ENCODE data around the gene FCRL6. TPM values are rescaled to one million over a fixed set of nuclear protein-coding genes. Genes with fewer than 3 reads are reported as not detected.

FCRL6 gene
- total RNA-seq, 1 donor from 2014 or later, result not detected

DNA sequence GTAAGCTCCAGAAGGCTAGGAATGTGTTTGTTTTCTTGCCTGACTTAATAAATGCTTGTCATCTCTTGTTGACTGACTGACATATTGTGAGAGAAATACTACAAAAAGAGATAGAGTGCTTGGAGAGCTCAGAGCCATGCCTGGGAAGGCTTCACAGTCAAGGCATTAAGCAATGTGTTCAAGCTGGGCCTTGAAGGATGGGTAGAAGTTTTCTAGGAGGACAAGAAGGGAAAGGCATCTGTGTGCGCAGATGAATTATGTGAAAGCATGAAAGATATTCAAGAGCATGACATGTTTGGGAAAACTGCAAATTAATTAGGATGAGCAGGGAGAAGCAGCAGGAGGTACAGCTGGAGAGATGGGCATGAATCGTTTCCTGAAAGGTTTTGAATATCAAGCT, 30.1 kb downstream of the FCRL6 start:
- intact Hi-C loops (cut with micrococcal nuclease), result no loop called here

DNA sequence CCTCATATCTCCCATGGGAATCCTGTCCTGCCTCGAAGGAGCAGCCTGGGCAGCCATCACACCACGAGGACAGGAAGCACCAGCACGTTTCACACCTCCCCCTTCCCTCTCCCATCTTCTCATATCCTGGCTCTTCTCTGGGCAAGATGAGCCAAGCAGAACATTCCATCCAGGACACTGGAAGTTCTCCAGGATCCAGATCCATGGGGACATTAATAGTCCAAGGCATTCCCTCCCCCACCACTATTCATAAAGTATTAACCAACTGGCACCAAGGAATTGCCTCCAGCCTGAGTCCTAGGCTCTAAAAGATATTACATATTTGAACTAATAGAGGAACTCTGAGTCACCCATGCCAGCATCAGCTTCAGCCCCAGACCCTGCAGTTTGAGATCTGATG, 33.2 kb downstream of the FCRL6 start:
- intact Hi-C loops (cut with micrococcal nuclease), result no loop called here

DNA sequence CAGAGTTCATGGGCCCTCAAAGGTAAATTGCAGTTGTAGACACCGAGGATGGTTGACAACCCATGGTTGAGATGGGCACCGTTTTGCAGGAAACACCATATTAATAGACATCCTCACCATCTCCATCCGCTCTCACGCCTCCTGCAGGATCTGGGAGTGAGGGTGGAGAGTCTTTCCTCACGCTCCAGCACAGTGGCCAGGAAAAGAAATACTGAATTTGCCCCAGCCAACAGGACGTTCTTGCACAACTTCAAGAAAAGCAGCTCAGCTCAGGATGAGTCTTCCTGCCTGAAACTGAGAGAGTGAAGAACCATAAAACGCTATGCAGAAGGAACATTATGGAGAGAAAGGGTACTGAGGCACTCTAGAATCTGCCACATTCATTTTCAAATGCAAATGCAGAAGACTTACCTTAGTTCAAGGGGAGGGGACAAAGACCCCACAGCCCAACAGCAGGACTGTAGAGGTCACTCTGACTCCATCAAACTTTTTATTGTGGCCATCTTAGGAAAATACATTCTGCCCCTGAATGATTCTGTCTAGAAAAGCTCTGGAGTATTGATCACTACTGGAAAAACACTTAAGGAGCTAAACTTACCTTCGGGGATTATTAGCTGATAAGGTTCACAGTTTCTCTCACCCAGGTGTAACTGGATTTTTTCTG, 33.8 kb downstream of the FCRL6 start:
- intact Hi-C loops (cut with micrococcal nuclease), result no loop called here

DNA sequence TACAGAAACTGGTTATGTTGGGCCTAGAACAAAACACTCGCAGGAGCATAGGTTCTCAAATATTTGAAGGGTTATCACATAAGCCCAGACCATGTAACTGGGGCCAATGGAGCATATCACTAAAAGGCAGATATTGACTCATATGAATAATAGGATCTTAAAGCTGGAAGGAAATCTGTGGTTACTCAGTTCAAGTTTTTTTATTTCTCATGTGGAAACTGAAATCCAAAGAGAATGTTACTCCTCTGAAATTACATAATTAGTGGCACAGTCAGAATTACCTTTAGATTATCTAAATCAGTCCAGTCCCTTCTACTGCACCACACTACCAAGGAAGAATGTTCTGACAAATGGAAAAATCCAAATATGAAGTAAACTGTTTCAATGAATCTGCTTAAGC, 36.6 kb downstream of the FCRL6 start:
- intact Hi-C loops (cut with micrococcal nuclease), result no loop called here

DNA sequence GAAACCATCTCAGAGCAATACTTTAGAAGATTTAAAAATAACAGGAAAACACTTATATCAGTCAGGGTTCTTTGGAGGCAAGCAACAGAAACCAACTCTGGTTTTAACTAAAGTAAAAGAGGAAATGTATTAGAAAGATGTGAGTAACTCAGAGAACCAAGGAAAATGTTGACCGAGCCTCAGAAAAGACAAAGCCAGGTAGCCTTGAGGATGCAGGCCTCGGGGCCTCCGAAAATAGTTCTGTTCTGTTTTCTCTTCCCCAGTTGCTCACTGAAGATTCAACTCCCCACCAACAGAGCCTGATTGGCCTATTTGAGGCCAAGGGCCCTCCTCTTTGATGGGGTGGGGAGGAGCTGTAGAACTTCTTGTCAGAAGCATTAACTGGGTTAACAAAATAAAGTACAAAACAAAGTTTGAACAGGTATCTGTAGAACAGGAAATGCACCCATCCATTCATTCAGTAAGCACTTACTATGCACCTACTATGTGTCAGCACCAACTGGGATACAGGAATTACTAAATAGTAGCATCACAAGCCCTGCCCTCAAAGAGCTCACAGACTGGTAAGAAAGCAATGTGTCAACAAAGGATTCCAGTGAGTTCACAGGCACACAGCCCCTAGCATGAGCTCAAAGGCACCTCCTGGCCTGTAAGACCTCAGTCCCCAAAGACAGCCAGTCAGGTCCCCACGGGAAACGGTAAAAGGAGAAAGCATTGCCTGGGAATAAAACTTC, 37.1 kb downstream of the FCRL6 start:
- intact Hi-C loops (cut with micrococcal nuclease), result no loop called here

DNA sequence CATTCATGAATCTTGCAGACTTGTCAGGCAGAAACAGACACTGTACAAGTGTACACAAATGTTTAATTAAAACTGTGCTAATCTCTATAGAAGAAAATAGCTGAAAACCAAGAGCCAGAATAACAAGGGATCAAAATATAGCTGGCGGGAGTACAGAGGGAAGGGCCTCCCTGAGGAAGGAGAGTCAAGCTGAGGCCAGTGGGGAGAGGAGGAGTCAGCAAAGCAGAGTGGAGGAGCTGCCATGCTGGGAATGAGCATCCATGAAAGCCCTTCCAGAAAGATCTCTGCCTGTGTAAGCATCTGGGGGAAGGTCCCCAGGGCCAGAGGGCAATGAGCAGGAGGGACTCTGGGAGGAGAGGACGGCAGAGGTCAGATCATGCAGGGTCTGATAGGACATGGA, 39.6 kb downstream of the FCRL6 start:
- intact Hi-C loops (cut with micrococcal nuclease), result no loop called here

DNA sequence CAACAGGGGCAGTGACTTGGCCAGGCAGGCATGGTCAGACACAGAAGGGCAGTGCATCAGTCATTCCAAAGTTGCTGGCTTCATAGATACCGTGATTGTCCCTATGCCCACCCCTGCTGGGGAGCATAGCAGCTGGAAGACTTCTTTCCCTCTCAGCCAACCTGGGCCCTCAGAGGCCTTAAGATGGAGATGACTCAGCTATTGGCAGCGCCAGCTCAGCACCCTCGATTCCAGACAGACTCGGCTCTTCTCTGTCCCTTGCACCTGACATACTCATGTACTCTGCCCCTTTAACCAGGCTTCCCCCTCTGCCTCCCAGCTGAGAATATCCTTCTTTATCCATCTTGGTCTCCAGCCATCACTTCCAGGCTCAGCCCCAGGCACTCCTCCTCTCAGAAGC, 41.3 kb downstream of the FCRL6 start:
- intact Hi-C loops (cut with micrococcal nuclease), result no loop called here

DNA sequence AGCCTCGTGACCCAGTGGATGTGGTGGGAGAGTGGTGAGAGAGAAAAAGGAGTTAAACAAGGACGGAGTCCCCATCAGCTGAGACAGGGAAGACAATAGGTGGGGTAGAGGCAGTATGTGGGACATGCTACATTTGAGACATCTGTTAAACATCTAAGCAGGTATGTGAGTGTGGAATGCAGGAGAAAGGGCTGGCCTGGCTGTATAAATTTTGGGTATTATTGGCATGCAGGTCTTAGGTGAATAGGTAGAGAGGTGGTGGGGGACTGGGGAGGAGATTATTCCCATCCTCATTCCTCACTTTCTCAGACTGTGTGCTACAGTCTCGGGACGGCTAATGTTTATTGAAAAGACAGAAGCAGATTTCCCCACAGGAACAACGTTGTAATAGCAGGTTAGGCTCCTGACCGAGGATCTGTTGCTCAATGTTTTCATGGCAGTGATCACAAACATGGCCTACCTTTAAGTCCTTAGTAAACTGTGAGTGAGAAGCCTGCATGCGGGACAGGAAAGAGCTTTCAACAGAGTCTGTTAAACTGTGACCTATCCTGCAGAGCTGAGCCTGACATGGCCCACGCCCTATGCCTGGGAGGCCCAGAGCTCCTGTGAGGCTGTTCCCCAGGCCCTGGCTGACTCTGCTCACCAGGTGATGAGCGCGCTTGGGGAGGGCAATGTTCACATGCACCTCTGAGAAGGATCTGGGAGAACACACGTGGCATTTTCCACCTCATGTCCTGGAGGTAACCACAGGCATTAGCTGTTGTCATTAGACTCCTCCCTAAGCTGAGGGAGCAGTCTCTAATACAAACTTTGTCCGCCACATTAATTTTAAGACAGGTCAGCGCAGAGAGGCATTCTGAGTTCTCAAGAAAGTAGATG, 43.8 kb downstream of the FCRL6 start:
- intact Hi-C loops (cut with micrococcal nuclease), result no loop called here

DNA sequence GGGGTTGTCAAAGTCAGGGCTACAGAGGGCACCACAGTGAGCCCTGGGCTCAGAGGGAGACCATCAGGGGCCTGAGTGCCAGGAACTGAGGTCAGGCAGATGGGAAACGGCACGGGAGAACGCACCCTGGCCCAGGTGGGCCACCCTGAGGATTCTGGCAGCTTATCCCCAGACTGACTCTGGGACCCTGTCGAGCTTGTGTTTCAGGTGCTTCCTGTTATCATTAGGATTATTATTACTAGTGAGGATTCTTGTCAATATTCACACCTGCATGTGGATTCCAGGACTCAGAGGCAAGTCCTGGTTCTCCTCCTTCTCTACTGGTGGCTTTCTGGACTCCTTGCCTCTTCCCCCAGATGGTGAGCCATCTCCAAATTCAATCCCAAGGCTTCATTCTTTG, 45.1 kb downstream of the FCRL6 start:
- intact Hi-C loops (cut with micrococcal nuclease), result no loop called here

DNA sequence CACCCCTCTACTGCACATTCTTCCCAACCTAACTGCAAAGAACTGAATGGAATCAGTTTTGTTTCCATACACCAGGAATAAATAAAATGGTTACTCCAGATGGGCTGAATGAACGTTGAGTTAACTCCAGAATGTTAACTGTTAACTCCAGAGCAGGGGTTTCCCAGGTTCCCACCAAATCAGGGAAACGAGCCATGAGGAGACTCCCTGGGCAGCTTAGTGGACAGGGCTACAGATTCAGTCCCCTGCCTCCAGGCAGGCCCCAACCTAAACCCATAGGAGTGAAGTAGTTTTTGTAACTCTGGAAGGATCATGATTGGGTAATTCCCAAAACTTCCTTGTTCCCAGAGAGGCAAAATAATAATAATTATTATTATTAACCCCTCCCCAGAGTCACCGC, 46.2 kb downstream of the FCRL6 start:
- intact Hi-C loops (cut with micrococcal nuclease), result no loop called here

DNA sequence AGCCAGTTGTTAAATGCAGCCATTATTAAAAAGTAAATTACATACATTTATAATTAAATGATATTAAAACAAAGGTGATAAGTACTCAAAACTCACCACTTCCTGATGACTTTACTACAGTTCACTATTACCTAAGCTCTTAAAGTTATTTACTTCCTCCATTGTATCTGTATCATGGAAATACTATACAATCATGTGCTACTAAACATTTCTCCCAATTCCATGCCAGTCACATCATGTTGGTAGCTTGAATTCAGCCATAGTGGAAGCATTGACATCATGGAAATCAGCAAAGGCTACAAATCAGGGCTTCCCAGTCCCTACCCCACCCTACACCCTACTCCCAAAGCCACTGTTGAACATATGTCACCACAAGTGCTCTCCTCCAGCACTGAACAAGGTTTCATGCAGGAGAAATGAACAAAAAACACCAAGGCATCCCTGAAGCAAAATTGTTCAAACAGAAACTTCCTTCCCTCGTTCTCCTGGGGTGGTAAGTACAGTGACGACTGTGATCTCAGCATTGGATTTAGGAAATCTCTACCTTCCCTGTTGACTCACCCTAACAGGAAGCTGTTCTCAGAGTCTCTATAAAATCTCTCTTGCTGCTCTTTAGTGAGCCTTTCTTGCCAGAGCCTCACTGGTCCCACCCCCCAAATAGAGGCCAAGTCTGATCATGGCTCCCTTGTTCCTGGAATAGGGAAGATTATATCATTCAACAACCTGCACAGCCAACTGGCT, 47.6 kb downstream of the FCRL6 start:
- intact Hi-C loops (cut with micrococcal nuclease), result loop anchor here (5.0 kb wide), 1 partner anchor 158 kb away; no protein-coding TSS in a partner anchor

DNA sequence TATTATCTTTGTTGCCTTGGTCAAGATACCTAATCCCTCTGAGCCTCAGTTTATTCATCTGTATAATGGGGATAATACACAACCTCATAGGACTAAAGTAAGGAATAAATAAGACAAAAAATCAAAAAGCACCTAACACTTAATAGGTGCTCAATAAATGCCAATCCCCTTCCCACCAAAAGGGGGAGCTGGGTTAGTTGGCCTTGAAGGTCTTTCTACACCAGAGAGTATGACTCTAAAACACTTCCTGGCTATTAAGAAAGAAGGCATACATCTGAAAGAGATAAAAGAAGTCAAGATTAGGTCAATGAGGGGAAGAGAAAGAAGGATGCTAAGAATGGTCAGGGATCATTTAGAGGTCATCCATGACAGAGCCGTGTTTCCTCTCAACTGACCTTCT, 49.2 kb downstream of the FCRL6 start:
- intact Hi-C loops (cut with micrococcal nuclease), result loop anchor here (5.0 kb wide), 1 partner anchor 156 kb away; no protein-coding TSS in a partner anchor

DNA sequence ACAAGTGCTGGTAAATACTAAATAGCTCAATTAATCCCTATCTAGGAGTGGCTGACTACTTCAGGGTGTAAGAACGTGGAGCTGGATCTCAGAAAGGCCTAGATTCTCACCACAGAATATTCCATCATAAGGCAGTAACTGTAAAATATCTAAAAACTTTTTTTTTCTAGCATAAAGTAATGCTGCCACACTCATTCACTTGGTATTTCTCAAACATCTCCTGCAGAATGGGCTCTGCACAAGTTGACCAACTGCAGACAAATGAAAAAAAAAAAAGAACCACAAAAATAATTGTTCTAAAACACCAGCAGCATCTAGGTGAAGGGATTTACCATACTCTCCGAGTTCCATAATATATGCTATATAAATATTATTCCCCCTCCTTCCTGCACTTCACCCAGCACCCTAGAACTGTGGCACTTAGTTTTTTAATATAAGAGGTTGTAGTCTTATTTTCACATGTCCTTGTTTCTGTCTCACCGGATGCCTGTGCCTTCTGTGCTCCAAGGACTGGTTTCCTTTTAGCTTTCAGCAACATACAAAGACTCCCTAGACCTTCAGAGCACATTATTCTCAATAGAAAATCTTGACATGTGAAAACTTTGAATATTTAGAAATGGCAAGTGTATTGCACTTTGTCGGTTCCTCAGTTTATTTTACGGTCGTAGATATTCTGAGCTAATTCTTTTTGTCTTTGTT, 51.4 kb downstream of the FCRL6 start:
- intact Hi-C loops (cut with micrococcal nuclease), result loop anchor here (2.0 to 5.0 kb wide), 4 partner anchors 37 to 154 kb away; partner anchors contain the start of gene DUSP23

DNA sequence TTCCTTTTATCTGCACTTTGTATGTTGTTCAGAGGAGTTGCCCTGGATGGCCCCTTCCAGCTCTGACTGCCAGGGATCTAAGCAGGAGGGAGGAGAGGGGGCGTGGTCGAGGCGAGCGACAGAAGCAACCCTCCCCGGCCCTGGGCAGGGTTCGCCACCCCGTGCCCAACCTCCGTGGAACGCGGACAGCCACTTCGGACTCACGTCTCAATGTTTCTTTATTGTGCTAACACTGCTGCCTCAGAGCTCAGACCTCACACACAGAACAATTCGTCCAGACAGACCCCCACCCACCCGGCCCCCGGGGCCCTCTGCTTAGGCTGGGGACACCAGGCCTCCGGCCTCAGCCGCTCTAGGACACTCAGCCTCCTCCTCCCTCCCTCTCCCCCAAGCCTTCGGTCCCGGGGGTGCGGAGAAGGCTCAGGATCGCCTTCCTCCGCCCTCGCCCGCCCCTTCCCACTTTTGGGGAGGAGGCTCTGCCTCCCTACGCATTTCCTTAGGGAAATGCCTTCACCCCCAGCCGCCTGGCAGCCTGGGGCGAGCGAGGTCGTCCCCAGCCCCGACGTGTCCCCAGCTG, 52.0 kb downstream of the FCRL6 start:
- intact Hi-C loops (cut with micrococcal nuclease), result loop anchor here (2.0 to 5.0 kb wide), 4 partner anchors 37 to 153 kb away; partner anchors contain the start of gene DUSP23

DNA sequence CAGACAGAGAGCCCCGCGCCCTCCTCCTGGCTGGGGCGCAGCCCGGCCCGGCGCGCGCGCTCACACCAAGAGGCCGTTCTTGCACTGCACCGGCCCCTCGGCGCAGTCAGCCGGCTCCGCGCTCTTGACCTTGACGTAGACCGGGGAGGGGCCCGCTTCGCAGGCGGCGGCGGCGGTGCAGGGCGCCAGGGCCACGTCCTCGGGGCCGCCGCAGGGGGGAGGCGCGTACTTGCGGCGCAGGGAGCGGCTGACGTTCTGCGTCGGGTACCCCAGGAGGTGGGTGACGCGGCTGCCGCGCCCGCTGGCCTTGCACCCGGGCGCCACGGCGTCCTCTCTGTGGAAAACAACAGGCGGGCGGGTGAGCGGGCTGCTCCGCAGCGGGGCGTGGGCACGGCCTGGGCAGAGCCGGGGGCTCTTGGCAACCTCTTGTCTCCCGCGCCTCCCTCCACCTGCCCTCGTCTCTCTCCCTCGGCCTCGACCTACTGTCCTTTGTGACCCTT, 52.6 kb downstream of the FCRL6 start:
- intact Hi-C loops (cut with micrococcal nuclease), result loop anchor here (2.0 to 5.0 kb wide), 4 partner anchors 36 to 153 kb away; partner anchors contain the start of gene DUSP23

DNA sequence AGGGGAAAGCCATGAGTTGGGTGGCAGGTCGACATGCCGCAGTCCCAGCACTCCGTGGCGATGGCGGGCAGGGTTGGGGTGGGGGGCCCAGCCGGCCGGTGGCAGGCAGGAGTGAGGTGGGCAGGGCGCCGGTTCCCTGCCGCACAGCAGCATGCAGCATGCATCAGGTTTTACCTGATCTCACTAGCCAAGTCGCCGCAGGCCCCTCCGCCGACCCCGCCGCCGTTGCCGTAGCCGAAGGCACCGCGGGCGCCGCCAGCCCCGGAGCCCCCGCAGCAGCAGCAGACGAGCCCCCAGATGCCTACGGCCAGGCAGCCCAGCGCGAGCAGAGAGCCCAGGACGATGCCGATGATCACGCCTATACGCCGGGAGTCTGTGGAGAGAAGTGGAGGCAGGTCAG, 53.5 kb downstream of the FCRL6 start:
- intact Hi-C loops (cut with micrococcal nuclease), result loop anchor here (2.0 kb wide), 3 partner anchors 35 to 75 kb away; partner anchors contain the start of gene DUSP23

DNA sequence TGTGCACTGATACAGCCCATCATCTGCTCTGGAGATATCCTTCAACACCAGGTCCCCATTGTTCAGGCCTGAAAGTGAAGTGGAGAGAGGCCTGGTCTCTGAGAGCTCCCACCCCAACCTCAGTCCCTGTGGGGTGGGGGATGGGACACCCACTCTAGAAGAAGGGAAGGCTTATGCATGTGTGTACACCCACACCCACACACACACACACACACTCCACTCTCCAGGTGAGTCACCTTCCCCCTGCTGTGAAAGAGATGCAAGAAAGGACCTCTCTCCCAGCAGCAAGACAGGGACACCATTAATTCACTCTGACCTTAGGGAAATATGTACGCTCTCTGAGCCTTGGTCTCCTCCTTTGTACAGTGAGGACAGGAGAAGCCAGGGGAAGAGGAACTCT, 54.4 kb downstream of the FCRL6 start:
- intact Hi-C loops (cut with micrococcal nuclease), result no loop called here

DNA sequence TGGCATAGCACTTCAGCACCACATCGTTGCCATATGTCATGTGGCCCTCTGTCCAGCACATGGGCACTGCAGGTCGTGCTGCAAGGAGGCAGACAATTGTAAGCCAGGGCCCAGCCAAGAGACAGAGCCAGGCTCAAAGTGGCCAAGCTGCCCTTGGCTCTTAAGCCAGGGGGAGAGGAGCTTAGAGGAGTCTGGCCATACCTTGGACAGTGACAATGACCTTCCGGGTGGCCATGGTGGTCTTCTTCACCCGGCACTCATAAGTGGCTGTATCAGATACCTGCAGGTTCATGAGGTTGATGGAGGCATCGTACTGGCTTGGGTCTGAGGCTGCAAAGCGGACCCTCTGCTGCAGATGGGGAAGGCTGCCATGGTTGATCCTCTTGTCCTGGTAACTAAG, 55.7 kb downstream of the FCRL6 start:
- intact Hi-C loops (cut with micrococcal nuclease), result no loop called here

DNA sequence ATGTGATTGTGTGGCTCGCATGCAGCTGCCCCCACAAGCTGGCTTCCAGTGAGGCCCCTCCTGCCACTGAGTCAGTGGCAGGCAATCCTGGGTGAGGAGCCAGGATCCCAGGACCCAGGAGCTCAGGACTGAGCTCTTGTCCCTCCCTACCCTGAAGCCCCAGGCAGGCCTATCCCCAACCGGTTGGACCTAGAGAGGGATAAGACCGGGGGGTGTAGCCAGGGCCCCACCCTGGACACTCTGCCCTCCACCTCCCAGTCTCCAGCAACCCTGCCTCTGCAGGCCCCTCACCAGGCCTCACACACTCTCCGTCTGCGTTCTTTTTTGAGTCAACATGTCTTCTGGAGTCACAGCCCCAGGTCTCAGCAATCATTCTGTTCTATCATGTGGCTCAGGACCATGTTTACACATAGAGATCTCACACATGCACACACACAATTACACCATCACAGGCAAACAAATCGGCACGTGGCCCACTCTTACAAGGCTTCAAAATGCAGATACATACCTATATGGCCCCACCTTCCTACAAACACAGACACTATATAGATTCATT, 57.7 kb downstream of the FCRL6 start:
- intact Hi-C loops (cut with micrococcal nuclease), result no loop called here
